ENCODE results near the gene MYD88. TPM values are rescaled to one million over a fixed set of nuclear protein-coding genes. Genes with fewer than 3 reads are reported as not detected.

MYD88 gene
- total RNA-seq, 1 experiment from 2014 or later = 14.8 TPM

GRCh38 chr3:38119248-38119544 is 19.3 kb upstream of the MYD88 start:
- TF ChIP-seq REST (IDR thresholded peaks at IDR 0.05; ENCODE audit: low read depth) = no peak
- TF ChIP-seq SP1 (IDR thresholded peaks at IDR 0.05; ENCODE audit: low read depth) = no peak
- TF ChIP-seq POLR2A (IDR thresholded peaks at IDR 0.05; ENCODE audit: borderline replicate concordance, extremely low read depth, insufficient read depth, insufficient read length) = no peak
- TF ChIP-seq ZFX (IDR thresholded peaks at IDR 0.05) = no peak
- TF ChIP-seq EGR1 (IDR thresholded peaks at IDR 0.05; ENCODE audit: low read depth) = no peak
- TF ChIP-seq FOSL1 (IDR thresholded peaks at IDR 0.05; ENCODE audit: low read depth) = no peak
- TF ChIP-seq CEBPB (IDR thresholded peaks at IDR 0.05; ENCODE audit: low read depth) = no peak
- no peak for TF ChIP-seq TCF7L2 (IDR thresholded peaks at IDR 0.05; ENCODE audit: borderline replicate concordance, extremely low read depth, insufficient read depth, insufficient read length)
- TF ChIP-seq, protein P1, sequence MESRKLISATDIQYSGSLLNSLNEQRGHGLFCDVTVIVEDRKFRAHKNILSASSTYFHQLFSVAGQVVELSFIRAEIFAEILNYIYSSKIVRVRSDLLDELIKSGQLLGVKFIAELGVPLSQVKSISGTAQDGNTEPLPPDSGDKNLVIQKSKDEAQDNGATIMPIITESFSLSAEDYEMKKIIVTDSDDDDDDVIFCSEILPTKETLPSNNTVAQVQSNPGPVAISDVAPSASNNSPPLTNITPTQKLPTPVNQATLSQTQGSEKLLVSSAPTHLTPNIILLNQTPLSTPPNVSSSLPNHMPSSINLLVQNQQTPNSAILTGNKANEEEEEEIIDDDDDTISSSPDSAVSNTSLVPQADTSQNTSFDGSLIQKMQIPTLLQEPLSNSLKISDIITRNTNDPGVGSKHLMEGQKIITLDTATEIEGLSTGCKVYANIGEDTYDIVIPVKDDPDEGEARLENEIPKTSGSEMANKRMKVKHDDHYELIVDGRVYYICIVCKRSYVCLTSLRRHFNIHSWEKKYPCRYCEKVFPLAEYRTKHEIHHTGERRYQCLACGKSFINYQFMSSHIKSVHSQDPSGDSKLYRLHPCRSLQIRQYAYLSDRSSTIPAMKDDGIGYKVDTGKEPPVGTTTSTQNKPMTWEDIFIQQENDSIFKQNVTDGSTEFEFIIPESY (IDR thresholded peaks at IDR 0.05; ENCODE audit: extremely low read depth, insufficient replicate concordance, low read length) = no peak
- no peak for TF ChIP-seq EZH2 (IDR thresholded peaks at IDR 0.05)
- no peak for DNase-seq (ENCODE audit: low read depth, low spot score)
- Histone ChIP-seq H3K36me3 (ENCODE audit: control insufficient read depth in 1 of 2, insufficient read depth in 2 of 2, low read length in 2 of 2) (peaks cover 0 to 8% of the 10 kb centered on the region in 2 experiments; a peak in 3 of 4 replicates), H3K9ac (ENCODE audit: low read length) (no peak overlapping the region), H3K9me3 (ENCODE audit: control insufficient read depth in 1 of 2, insufficient read depth in 1 of 2, low read depth in 1 of 2, low read length in 2 of 2) (no peaks in the 10 kb centered on the region), H3K27ac (ENCODE audit: low read depth, low read length) (no peak overlapping the region), H2AFZ (ENCODE audit: low read depth, low read length, poor library complexity, severe bottlenecking) (no peak overlapping the region), H4K20me1 (ENCODE audit: insufficient read depth) (no peaks in the 10 kb centered on the region), H3K27me3 (ENCODE audit: insufficient read depth, low read length) (no peaks in the 10 kb centered on the region), H3K4me2 (ENCODE audit: low read length) (no peak overlapping the region), H3K9me2 (ENCODE audit: insufficient read depth) (no peaks in the 10 kb centered on the region), H3K4me3 (replicated peaks in 1 of 2; ENCODE audit: low read depth in 1 of 2, low read length in 2 of 2) (no peak overlapping the region), H3K4me1 (ENCODE audit: control insufficient read depth in 1 of 2, insufficient read depth in 2 of 2, low read length in 2 of 2) (peaks cover 5 to 11% of the 10 kb centered on the region in 2 experiments; a peak in 3 of 4 replicates), H3K79me2 (ENCODE audit: insufficient read depth, low read length) (no peaks in the 10 kb centered on the region)
- ChIA-PET POLR2A (no interaction called here), CTCF (interaction anchor here (2.5 kb wide), 1 partner anchor 361 kb away, joined by 7 read pairs; no protein-coding TSS in a partner anchor), RAD21 (ENCODE audit: low non-redundant PET in 1 of 2, low total read pairs in 2 of 2, uncharacterized antibody in 2 of 2, unreplicated experiment in 2 of 2) (no interaction called here)
- intact Hi-C loops (cut with micrococcal nuclease) = loop anchor here (5.0 to 10.0 kb wide), 4 partner anchors 144 to 723 kb away; partner anchors contain the start of gene XYLB
- ATAC-seq = no peak
- BruUV-seq (replicated peaks) = no TSS peak
